GM12875 (cell line): ENCODE results near the gene TEX2.
"Not testable (repeated sequence)": the region's sequence is repeated elsewhere in the genome, so short reads cannot be mapped to it uniquely, and the experiment has no call there.

Experiments used
- H3K4me3 ChIP-seq: one replicate; pipeline ENCODE4 v1.5.1; 2011; ENCODE audit warnings: low read depth, low read length, control low read depth
- CTCF ChIP-seq: IDR thresholded peaks from 2 replicates; pipeline ENCODE4 v1.5.1; 2011; ENCODE audit warnings: low read depth, mild to moderate bottlenecking, control low read depth, inconsistent platforms, low read length, moderate library complexity, borderline replicate concordance; ENCODE audit not compliant: insufficient read depth

Gene TEX2

GRCh38 chr17:64226132-64226531, 36.9 kb downstream of the TEX2 start:
- TF ChIP-seq CTCF, result no peak
- no peak overlapping the region for H3K4me3 ChIP-seq

GRCh38 chr17:64225410-64225809, 37.6 kb downstream of the TEX2 start:
- H3K4me3 ChIP-seq, result no peak overlapping the region
- no peak for TF ChIP-seq CTCF

- TF ChIP-seq CTCF, result no peak
- H3K4me3 ChIP-seq, result no peak overlapping the region
These were observed 39.0 kb downstream of the TEX2 start for GRCh38 chr17:64223931-64224629.

GRCh38 chr17:64223283-64223682, 39.8 kb downstream of the TEX2 start:
- TF ChIP-seq CTCF, result no peak
- no peak overlapping the region for H3K4me3 ChIP-seq

GRCh38 chr17:64221679-64222078, 41.4 kb downstream of the TEX2 start:
- no peak overlapping the region for H3K4me3 ChIP-seq
- no peak for TF ChIP-seq CTCF

GRCh38 chr17:64220604-64221003, 42.5 kb downstream of the TEX2 start:
- not testable (repeated sequence) for H3K4me3 ChIP-seq

GRCh38 chr17:64219571-64219970, 43.5 kb downstream of the TEX2 start:
- TF ChIP-seq CTCF, result no peak
- H3K4me3 ChIP-seq, result no peak overlapping the region

- no peak overlapping the region for H3K4me3 ChIP-seq
- no peak for TF ChIP-seq CTCF
These were observed 45.0 kb downstream of the TEX2 start for GRCh38 chr17:64218066-64218465.
